Brain microvascular endothelial cell (primary cell): Measurements from ENCODE around the gene AP5M1.

Experiments used
- DNase-seq: peaks from one replicate; pipeline ENCODE4 v3.0.0-alpha.2; 2020
- H3K27ac ChIP-seq: fragments of 250-450 bp; sonication (Bioruptor Pico); 2 replicates; pipeline ENCODE4 v1.5.1; 2020; ENCODE audit warnings: mild to moderate bottlenecking, moderate library complexity
- H3K27me3 ChIP-seq: fragments of 250-450 bp; sonication (Bioruptor Pico); replicated peaks from 2 replicates; pipeline ENCODE4 v1.5.1; 2020; ENCODE audit warnings: mild to moderate bottlenecking
- H3K36me3 ChIP-seq: fragments of 250-450 bp; sonication (Bioruptor Pico); replicated peaks from 2 replicates; pipeline ENCODE4 v1.5.1; 2020; ENCODE audit warnings: mild to moderate bottlenecking
- H3K4me3 ChIP-seq: 2 replicates; pipeline ENCODE4 v1.5.1; 2011; ENCODE audit warnings: low read depth, mild to moderate bottlenecking, control low read depth, low read length, moderate library complexity
- in situ Hi-C: cut with HindIII; loops from 2 replicates; pipeline ENCODE4 v1.10.0; 2017; ENCODE audit warnings: low sequenced_read_pairs, low pct_ligation_motif_present
- TF ChIP-seq, protein P1 (sequence below): IDR thresholded peaks from 2 replicates; pipeline ENCODE4 v1.5.1; 2011; ENCODE audit warnings: low read depth, mild to moderate bottlenecking, moderate library complexity, low read length, control low read depth, inconsistent platforms; ENCODE audit errors: missing control alignments

AP5M1 gene

DNA sequence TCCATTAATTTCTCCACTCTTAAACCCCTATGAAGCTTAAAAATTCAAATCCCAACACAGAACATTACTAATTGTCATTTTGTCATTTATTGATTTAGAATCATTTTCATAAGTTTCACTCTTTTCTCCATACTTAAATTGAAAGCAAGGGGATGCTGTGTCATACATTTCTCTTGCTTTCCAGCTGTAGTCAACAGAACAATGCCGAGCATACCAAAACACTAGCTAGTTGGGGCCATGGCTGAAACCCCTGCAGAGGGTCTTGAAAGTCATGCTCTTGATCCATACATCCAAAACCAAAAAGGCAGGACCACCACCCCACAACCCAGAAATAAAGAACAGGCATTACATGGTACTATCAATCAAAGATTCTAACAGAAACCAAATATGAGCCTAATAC lies 9.1 kb upstream of the AP5M1 start:
- no peak overlapping the region for H3K4me3 ChIP-seq
- in situ Hi-C loops, result no loop called here
- TF ChIP-seq, protein P1, sequence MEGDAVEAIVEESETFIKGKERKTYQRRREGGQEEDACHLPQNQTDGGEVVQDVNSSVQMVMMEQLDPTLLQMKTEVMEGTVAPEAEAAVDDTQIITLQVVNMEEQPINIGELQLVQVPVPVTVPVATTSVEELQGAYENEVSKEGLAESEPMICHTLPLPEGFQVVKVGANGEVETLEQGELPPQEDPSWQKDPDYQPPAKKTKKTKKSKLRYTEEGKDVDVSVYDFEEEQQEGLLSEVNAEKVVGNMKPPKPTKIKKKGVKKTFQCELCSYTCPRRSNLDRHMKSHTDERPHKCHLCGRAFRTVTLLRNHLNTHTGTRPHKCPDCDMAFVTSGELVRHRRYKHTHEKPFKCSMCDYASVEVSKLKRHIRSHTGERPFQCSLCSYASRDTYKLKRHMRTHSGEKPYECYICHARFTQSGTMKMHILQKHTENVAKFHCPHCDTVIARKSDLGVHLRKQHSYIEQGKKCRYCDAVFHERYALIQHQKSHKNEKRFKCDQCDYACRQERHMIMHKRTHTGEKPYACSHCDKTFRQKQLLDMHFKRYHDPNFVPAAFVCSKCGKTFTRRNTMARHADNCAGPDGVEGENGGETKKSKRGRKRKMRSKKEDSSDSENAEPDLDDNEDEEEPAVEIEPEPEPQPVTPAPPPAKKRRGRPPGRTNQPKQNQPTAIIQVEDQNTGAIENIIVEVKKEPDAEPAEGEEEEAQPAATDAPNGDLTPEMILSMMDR, result no peak

DNA sequence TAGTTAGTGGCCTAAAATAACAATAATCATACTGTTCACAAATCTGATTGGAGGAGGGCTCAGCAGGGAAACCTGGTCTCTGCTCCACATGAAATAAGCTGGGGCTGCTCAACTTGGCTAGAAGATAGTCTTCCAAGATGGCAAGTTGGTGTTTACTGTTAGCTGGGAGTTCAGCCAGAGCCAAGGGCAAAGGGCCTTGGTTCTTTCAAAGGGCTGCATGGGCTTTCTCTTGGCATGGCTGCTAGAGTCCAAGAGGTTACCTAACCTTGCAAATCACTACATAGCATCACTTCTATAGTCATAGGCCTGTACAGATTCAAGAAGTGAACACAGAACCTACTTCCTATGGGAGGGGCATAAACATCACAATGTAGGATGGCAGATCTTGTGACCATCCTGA lies 7.2 kb upstream of the AP5M1 start:
- TF ChIP-seq, protein P1, result no peak
- Histone ChIP-seq H3K27ac (no peak overlapping the region), H3K4me3 (no peak overlapping the region), H3K36me3 (peaks cover 2% of the 10 kb centered on the region), H3K27me3 (no peaks in the 10 kb centered on the region)
- in situ Hi-C loops, result no loop called here
- no peak for DNase-seq

More for the DNA sequence above, 9.1 kb upstream of the AP5M1 start:
- no peak for DNase-seq
- Histone ChIP-seq H3K36me3 (peaks cover 2% of the 10 kb centered on the region), H3K27me3 (no peaks in the 10 kb centered on the region), H3K27ac (no peak overlapping the region)

DNA sequence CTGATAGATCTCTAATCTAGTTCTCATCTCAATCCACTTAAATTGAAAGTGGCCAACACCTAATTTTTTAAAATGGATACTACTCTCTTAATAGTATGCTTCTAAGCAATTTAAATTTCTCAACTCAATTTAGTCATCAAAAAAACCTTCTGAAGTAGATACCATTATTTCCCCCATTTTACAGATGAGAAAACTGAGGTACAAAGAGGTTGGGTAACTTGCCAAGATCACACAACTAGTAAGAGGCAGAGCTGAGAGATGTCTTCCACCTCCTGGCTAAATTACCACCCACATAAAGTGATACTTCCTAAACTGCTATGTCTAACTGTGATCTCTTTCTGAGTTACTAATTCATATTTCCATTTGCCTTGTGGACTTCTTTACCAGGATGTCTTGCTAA lies 6.7 kb upstream of the AP5M1 start:
- in situ Hi-C loops, result no loop called here
- no peak for DNase-seq
- Histone ChIP-seq H3K36me3 (peaks cover 2% of the 10 kb centered on the region), H3K27me3 (no peaks in the 10 kb centered on the region), H3K27ac (no peak overlapping the region), H3K4me3 (no peak overlapping the region)
- TF ChIP-seq, protein P1, result no peak

DNA sequence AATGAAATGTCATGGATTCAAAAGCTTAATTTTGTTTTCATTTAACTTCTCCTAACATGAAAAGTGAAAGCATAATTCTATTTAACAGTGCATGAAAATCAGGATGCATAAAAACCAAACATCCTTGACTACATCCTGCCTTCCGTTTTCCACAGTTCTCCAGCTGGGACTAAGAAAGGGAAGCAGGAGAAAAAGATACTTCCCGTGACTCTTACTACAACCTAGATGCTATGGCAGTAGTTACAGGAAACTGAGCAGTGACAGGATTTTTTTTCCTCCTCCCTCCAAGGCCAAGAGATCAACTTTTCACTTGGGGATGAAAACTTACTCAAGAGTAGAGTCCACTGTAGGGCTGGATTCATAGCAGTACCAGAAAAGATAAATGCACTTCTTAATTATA lies 2.7 kb upstream of the AP5M1 start:
- in situ Hi-C loops, result no loop called here
- TF ChIP-seq, protein P1, result no peak
- DNase-seq, result no peak
- Histone ChIP-seq H3K36me3 (no peaks in the 10 kb centered on the region), H3K4me3 (no peak overlapping the region), H3K27me3 (no peaks in the 10 kb centered on the region), H3K27ac (no peak overlapping the region)

DNA sequence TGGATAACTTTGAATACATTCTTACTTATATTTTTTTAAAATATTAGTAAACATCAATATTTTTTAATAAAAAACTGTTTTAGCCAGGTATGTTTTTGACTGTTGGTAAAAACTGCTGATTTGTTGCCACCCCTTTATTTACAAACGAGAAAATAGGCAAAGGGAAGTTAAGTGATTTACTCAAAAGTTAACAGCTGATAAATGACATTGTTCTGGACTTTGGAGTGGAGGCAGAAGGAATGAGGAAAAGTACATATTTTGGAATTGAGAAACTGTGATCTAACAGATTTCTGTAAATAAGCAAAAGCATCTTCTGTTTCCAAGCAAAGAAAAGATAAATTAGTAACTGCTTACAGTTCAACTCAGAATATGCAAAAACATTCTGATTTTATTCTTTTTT lies 4.5 kb downstream of the AP5M1 start:
- DNase-seq, result no peak
- peaks cover 6% of the 10 kb centered on the region for H3K36me3 ChIP-seq
- H3K4me3 ChIP-seq, result no peak overlapping the region
- H3K27ac ChIP-seq, result no peak overlapping the region
- H3K27me3 ChIP-seq, result no peaks in the 10 kb centered on the region
- TF ChIP-seq, protein P1, result no peak
- in situ Hi-C loops, result no loop called here

DNA sequence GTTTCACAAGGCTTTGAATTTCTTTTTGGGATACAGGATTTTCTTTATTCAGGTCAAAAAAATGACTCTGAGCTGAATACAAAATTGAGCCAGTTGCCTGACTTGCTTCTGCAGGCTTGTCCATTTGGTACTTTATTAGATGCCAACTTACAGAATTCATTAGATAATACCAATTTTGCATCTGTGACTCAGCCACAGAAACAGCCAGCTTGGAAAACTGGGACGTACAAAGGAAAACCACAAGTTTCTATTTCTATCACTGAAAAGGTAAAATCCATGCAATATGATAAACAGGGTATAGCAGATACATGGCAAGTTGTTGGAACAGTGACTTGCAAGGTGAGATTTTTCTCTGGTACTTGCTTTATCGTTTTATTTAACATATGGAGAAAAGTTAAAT lies 5.8 kb downstream of the AP5M1 start:
- peak; percentile 6 for DNase-seq
- TF ChIP-seq, protein P1, result no peak
- peaks cover 6% of the 10 kb centered on the region for H3K36me3 ChIP-seq
- no peaks in the 10 kb centered on the region for H3K27me3 ChIP-seq
- in situ Hi-C loops, result no loop called here
- H3K27ac ChIP-seq, result no peak overlapping the region
- no peak overlapping the region for H3K4me3 ChIP-seq
